ENCODE data around the gene LRP1B. TPM values are rescaled to one million over a fixed set of nuclear protein-coding genes. Genes with fewer than 3 reads are reported as not detected.
A peak's percentile ranks its signal among the peaks of the same experiment; 100 is the strongest.

The LRP1B gene
- polyA plus RNA-seq, 1 of the 3 experiments (the other 2 are of a cell fraction): 0.28 TPM

- CTCF ChIA-PET: interaction anchor here (0.7 kb wide), 1 partner anchor 9 kb away, joined by 4 read pairs; no protein-coding TSS in a partner anchor
- no peaks in the 10 kb centered on the region for H3K27me3 ChIP-seq (ENCODE audit: insufficient read depth)
- H3K4me3 ChIP-seq (ENCODE audit: low read depth in 2 of 2, low read length in 1 of 2): peak overlapping the region in 1 of 2 experiments; percentile 21; a peak in 1 of 4 replicates
- no peaks in the 10 kb centered on the region for H3K9me3 ChIP-seq
- peaks cover 25% of the 10 kb centered on the region for H3F3A ChIP-seq (replicated peaks; ENCODE audit: insufficient read depth)
- H3K27ac ChIP-seq (ENCODE audit: low read depth in 2 of 2, low read length in 1 of 2): peak overlapping the region; percentile 53 to 98; a peak in 3 of 4 replicates
- H3K79me2 ChIP-seq (ENCODE audit: insufficient read depth): no peaks in the 10 kb centered on the region
- H2AFZ ChIP-seq (ENCODE audit: low read depth): peak overlapping the region; percentile 72
- H3K36me3 ChIP-seq (replicated peaks in 1 of 2; ENCODE audit: control insufficient read depth in 1 of 2, insufficient read depth in 2 of 2, low read length in 1 of 2): no peaks in the 10 kb centered on the region
- H3K4me2 ChIP-seq: peak overlapping the region; percentile 45
- WGBS (ENCODE audit: low lambda C conversion rate): 12% methylated on average over 5 of the region's 5 CpGs
- POLR2A ChIA-PET: no interaction called here
- H3K4me1 ChIP-seq (ENCODE audit: control insufficient read depth in 1 of 2, insufficient read depth in 2 of 2, low read depth in 1 of 2, low read length in 1 of 2): peaks cover 0 to 27% of the 10 kb centered on the region in 2 experiments; a peak in 2 of 4 replicates
- H3K9ac ChIP-seq: peak overlapping the region; percentile 58
- no peaks in the 10 kb centered on the region for H4K20me1 ChIP-seq (ENCODE audit: insufficient read depth)
- H3K9me2 ChIP-seq: no peaks in the 10 kb centered on the region
- no peak for DNase-seq
- TF ChIP-seq SIN3A (IDR thresholded peaks at IDR 0.05; ENCODE audit: borderline replicate concordance, low read depth, low read length) (no peak), NRF1 (IDR thresholded peaks at IDR 0.05; ENCODE audit: low read depth, low read length) (no peak), RAD21 (IDR thresholded peaks at IDR 0.05; ENCODE audit: low read length) (no peak), USF2 (IDR thresholded peaks at IDR 0.05; ENCODE audit: borderline replicate concordance, low read depth, low read length) (no peak), RXRA (IDR thresholded peaks at IDR 0.05; ENCODE audit: borderline replicate concordance, low read depth) (peak; percentile 37; the same call in 1 of the 2 replicates), POLR2AphosphoS5 (IDR thresholded peaks at IDR 0.05; ENCODE audit: low read depth, low read length) (no peak; the same call in 1 of the 2 replicates), SMC3 (IDR thresholded peaks at IDR 0.05; ENCODE audit: low read depth, low read length) (no peak), REST (IDR thresholded peaks at IDR 0.05; ENCODE audit: low read depth, low read length) (no peak), PBX3 (IDR thresholded peaks at IDR 0.05) (peak; percentile 67), RCOR1 (IDR thresholded peaks at IDR 0.05; ENCODE audit: low read length) (no peak), MXI1 (IDR thresholded peaks at IDR 0.05; ENCODE audit: low read depth, low read length) (no peak), FOXM1 (IDR thresholded peaks at IDR 0.05; ENCODE audit: low read depth) (peak; percentile 52; the same call in 1 of the 2 replicates), TAF1 (IDR thresholded peaks at IDR 0.05; ENCODE audit: borderline replicate concordance, low read depth, low read length) (no peak), FOXJ3 (CRISPR knock-in tag; IDR thresholded peaks at IDR 0.05) (no peak), IRF3 (IDR thresholded peaks at IDR 0.05; ENCODE audit: low read depth, low read length) (no peak), GABPA (IDR thresholded peaks at IDR 0.05; ENCODE audit: low read depth) (no peak), YY1 (IDR thresholded peaks at IDR 0.05; ENCODE audit: low read depth) (no peak), CTCF (IDR thresholded peaks at IDR 0.05) (no peak), FOSL2 (IDR thresholded peaks at IDR 0.05; ENCODE audit: borderline replicate concordance, low read depth) (peak; percentile 58; the same call in 1 of the 2 replicates), JUND (IDR thresholded peaks at IDR 0.05) (peak; percentile 42; the same call in 1 of the 2 replicates), RFX5 (IDR thresholded peaks at IDR 0.05; ENCODE audit: low read length) (no peak)
- TF ChIP-seq, protein P1, sequence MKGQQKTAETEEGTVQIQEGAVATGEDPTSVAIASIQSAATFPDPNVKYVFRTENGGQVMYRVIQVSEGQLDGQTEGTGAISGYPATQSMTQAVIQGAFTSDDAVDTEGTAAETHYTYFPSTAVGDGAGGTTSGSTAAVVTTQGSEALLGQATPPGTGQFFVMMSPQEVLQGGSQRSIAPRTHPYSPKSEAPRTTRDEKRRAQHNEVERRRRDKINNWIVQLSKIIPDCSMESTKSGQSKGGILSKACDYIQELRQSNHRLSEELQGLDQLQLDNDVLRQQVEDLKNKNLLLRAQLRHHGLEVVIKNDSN (IDR thresholded peaks at IDR 0.05; ENCODE audit: borderline replicate concordance, low read depth): no peak
- TF ChIP-seq, protein P2, sequence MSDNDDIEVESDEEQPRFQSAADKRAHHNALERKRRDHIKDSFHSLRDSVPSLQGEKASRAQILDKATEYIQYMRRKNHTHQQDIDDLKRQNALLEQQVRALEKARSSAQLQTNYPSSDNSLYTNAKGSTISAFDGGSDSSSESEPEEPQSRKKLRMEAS (IDR thresholded peaks at IDR 0.05; ENCODE audit: low read depth): no peak
Observed at GRCh38 chr2:141392517-141393213, 738.2 kb downstream of the LRP1B start.
